Measurements from ENCODE around the gene TEAD1. TPM values are rescaled to one million over a fixed set of nuclear protein-coding genes. Genes with fewer than 3 reads are reported as not detected.

TEAD1 gene
- total and polyA plus RNA-seq, 2 donors (not counting 3 experiments of a cell fraction or from before 2014, with no cell fraction given) = 15.3 to 49.0 TPM

DNA sequence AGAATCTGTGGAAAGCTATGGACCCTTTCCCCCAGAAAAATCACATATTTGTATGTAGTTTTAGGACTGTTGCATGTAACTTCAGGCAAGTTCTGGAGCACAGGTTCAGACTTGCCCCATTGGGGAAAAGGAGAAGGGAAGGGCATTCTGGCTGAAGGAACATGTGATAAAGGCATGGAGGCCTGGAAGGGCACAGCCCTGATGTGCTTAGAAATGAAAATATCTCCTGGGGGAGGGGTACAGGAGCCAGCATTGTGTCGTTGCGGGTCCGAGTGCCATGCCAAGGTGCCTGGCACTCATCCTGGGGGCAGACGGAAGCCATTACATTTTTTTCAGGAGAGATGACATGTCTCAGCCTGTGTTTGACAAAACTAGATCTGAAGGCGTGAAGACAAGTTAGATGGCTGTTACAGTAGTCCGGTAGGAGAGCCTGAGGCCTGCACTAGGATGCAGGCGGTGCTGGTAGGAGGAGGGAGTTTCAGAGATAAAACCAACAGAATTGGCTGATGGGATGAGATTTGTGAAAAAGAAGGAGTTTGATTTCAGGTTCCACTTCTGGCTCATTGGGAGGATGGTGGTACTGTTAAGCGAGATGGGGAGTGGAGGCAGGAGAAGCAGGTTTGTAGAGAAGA lies 96.9 kb downstream of the TEAD1 start:
- H3K9me1 ChIP-seq (replicated peaks; ENCODE audit: control insufficient read depth, extremely low read depth, insufficient read depth, low read length) = no peaks in the 10 kb centered on the region
- no peak overlapping the region for H3K27ac ChIP-seq (ENCODE audit: insufficient read depth, low read depth, low read length)
- H3K36me3 ChIP-seq (ENCODE audit: control insufficient read depth in 2 of 2, extremely low read depth in 1 of 2, insufficient read depth in 2 of 2, low read length in 2 of 2) = no peaks in the 10 kb centered on the region
- H3K4me2 ChIP-seq (ENCODE audit: insufficient read depth, low read length) = no peak overlapping the region
- no peaks in the 10 kb centered on the region for H3K9me3 ChIP-seq (replicated peaks; ENCODE audit: control insufficient read depth, insufficient read depth, low read length)
- no peak overlapping the region for H3K4me3 ChIP-seq (replicated peaks in 1 of 3; ENCODE audit: insufficient read depth in 1 of 3, low read depth in 1 of 3, low read length in 3 of 3)
- ChIA-PET CTCF (interaction anchor here (1.0 to 2.7 kb wide), 4 partner anchors 17 to 118 kb away, joined by 3 to 11 read pairs (median 4); no protein-coding TSS in a partner anchor), POLR2A (no interaction called here)
- TF ChIP-seq POLR2AphosphoS5 (IDR thresholded peaks at IDR 0.05; ENCODE audit: insufficient read depth, low read depth, low read length) = no peak
- peaks cover 25% of the 10 kb centered on the region for H3K4me1 ChIP-seq (ENCODE audit: control insufficient read depth, extremely low read depth, insufficient read depth, low read length)
- no TSS peak for BruUV-seq (replicated peaks)
- FAIRE-seq (no peak), DNase-seq (ENCODE audit: low read depth, low spot score) (no peak)
- H3K79me2 ChIP-seq (ENCODE audit: control insufficient read depth, insufficient read depth, low read length) = peaks cover 34% of the 10 kb centered on the region
- dilution Hi-C loops (cut with MboI; ENCODE audit: extremely low pct_ligation_motif_present, low sequenced_read_pairs) = no loop called here
- intact Hi-C loops (cut with micrococcal nuclease) = no loop called here
- H4K20me1 ChIP-seq (replicated peaks; ENCODE audit: control insufficient read depth, extremely low read depth, insufficient read depth, low read length) = no peaks in the 10 kb centered on the region
- H3K9ac ChIP-seq (replicated peaks; ENCODE audit: extremely low read depth, insufficient read depth, low read length) = no peak overlapping the region
- no peak overlapping the region for H2AFZ ChIP-seq (ENCODE audit: low read depth, low read length)
- H3K27me3 ChIP-seq (ENCODE audit: control insufficient read depth in 2 of 2, insufficient read depth in 2 of 2, low read length in 2 of 2) = no peaks in the 10 kb centered on the region

DNA sequence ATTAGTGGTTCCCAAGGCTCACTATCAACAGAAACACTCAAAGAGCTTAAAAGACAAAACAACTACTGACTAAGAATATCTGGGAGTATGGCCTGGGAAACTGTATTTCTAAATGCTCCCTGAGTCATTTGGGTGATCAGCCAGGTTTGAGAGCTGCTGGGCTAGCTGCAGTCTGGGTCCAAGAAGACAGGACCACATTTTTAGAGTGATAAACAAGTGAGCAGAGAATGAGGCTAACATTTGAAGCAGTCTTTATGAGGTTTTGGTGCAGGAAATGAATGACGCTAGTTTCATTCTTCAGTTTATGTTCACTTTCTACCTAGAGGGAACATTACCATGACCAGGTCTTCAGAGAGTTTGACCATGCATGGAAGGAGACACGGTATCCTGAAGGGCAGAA lies 97.7 kb downstream of the TEAD1 start:
- TF ChIP-seq MYC (IDR thresholded peaks at IDR 0.05; ENCODE audit: low read depth, low read length) (no peak), POLR2AphosphoS5 (IDR thresholded peaks at IDR 0.05; ENCODE audit: insufficient read depth, low read depth, low read length) (no peak), JUN (IDR thresholded peaks at IDR 0.05; ENCODE audit: borderline replicate concordance, insufficient read depth, insufficient read length, low read depth) (no peak), EZH2 (IDR thresholded peaks at IDR 0.05; ENCODE audit: borderline replicate concordance, low read depth, low read length, severe bottlenecking) (no peak), GATA2 (IDR thresholded peaks at IDR 0.05; ENCODE audit: insufficient read depth, insufficient read length, low read depth, low read length) (no peak), FOS (IDR thresholded peaks at IDR 0.05; ENCODE audit: borderline replicate concordance, insufficient read depth, low read length) (no peak), POLR2A (IDR thresholded peaks at IDR 0.05; ENCODE audit: low read depth, low read length) (no peak)
- TF ChIP-seq, protein P1, sequence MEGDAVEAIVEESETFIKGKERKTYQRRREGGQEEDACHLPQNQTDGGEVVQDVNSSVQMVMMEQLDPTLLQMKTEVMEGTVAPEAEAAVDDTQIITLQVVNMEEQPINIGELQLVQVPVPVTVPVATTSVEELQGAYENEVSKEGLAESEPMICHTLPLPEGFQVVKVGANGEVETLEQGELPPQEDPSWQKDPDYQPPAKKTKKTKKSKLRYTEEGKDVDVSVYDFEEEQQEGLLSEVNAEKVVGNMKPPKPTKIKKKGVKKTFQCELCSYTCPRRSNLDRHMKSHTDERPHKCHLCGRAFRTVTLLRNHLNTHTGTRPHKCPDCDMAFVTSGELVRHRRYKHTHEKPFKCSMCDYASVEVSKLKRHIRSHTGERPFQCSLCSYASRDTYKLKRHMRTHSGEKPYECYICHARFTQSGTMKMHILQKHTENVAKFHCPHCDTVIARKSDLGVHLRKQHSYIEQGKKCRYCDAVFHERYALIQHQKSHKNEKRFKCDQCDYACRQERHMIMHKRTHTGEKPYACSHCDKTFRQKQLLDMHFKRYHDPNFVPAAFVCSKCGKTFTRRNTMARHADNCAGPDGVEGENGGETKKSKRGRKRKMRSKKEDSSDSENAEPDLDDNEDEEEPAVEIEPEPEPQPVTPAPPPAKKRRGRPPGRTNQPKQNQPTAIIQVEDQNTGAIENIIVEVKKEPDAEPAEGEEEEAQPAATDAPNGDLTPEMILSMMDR (IDR thresholded peaks at IDR 0.05; ENCODE audit: extremely low read depth in 1 of 2, insufficient read depth in 1 of 2, low read depth in 1 of 2, low read length in 2 of 2) = no peak
- TF ChIP-seq, protein P2, sequence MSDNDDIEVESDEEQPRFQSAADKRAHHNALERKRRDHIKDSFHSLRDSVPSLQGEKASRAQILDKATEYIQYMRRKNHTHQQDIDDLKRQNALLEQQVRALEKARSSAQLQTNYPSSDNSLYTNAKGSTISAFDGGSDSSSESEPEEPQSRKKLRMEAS (IDR thresholded peaks at IDR 0.05; ENCODE audit: insufficient read depth, insufficient read length) = no peak
- FAIRE-seq = no peak
- no peak overlapping the region for H3K4me2 ChIP-seq (ENCODE audit: insufficient read depth, low read length)
- ChIA-PET CTCF (interaction anchor here (1.0 kb wide), 1 partner anchor 117 kb away, joined by 3 read pairs; no protein-coding TSS in a partner anchor), POLR2A (no interaction called here)
- H3K4me1 ChIP-seq (ENCODE audit: control insufficient read depth, extremely low read depth, insufficient read depth, low read length) = peaks cover 25% of the 10 kb centered on the region
- dilution Hi-C loops (cut with MboI; ENCODE audit: extremely low pct_ligation_motif_present, low sequenced_read_pairs) (no loop called here), intact Hi-C loops (cut with micrococcal nuclease) (no loop called here)
- BruUV-seq (replicated peaks) = no TSS peak
- no peak for DNase-seq (ENCODE audit: low read depth, low spot score)
- H3K9me3 ChIP-seq (replicated peaks; ENCODE audit: control insufficient read depth, insufficient read depth, low read length) = no peaks in the 10 kb centered on the region
- no peaks in the 10 kb centered on the region for H3K9me1 ChIP-seq (replicated peaks; ENCODE audit: control insufficient read depth, extremely low read depth, insufficient read depth, low read length)
- no peaks in the 10 kb centered on the region for H3K27me3 ChIP-seq (ENCODE audit: control insufficient read depth in 2 of 2, insufficient read depth in 2 of 2, low read length in 2 of 2)
- H4K20me1 ChIP-seq (replicated peaks; ENCODE audit: control insufficient read depth, extremely low read depth, insufficient read depth, low read length) = no peaks in the 10 kb centered on the region
- H3K9ac ChIP-seq (replicated peaks; ENCODE audit: extremely low read depth, insufficient read depth, low read length) = no peak overlapping the region
- H2AFZ ChIP-seq (ENCODE audit: low read depth, low read length) = no peak overlapping the region
- H3K79me2 ChIP-seq (ENCODE audit: control insufficient read depth, insufficient read depth, low read length) = peaks cover 33% of the 10 kb centered on the region
- H3K27ac ChIP-seq (ENCODE audit: insufficient read depth, low read depth, low read length) = no peak overlapping the region
- no peak overlapping the region for H3K4me3 ChIP-seq (replicated peaks in 1 of 3; ENCODE audit: insufficient read depth in 1 of 3, low read depth in 1 of 3, low read length in 3 of 3)
- no peaks in the 10 kb centered on the region for H3K36me3 ChIP-seq (ENCODE audit: control insufficient read depth in 2 of 2, extremely low read depth in 1 of 2, insufficient read depth in 2 of 2, low read length in 2 of 2)
